Parathyroid adenoma (tissue), 2 donors: ENCODE results near the gene MORC2.

Experiments
- H2AFZ ChIP-seq: fragments of 300-600 bp; sonication (generic); one replicate; pipeline ENCODE4 v1.7.0; 2017; ENCODE audit warnings: antibody characterized with exemption, mild to moderate bottlenecking
- H3K27ac ChIP-seq: fragments of 300-600 bp; sonication (generic); one replicate; pipeline ENCODE4 v1.7.0; 2017
- H3K27me3 ChIP-seq: fragments of 300-600 bp; sonication (generic); one replicate; pipeline ENCODE4 v1.7.0; 2017; ENCODE audit warnings: low read length; ENCODE audit not compliant: control insufficient read depth, insufficient read depth
- H3K36me3 ChIP-seq: fragments of 300-600 bp; sonication (generic); one replicate; pipeline ENCODE4 v1.7.0; 2017; ENCODE audit warnings: low read length; ENCODE audit not compliant: control insufficient read depth, insufficient read depth
- H3K4me1 ChIP-seq: fragments of 300-600 bp; sonication (generic); one replicate; pipeline ENCODE4 v1.7.0; 2017; ENCODE audit warnings: control low read depth
- H3K4me2 ChIP-seq: fragments of 300-600 bp; sonication (generic); one replicate; pipeline ENCODE4 v1.7.0; 2017; ENCODE audit warnings: low read length
- H3K4me3 ChIP-seq: fragments of 300-600 bp; sonication (generic); one replicate; pipeline ENCODE4 v1.7.0; 2017; ENCODE audit warnings: low read depth, low read length
- H3K79me2 ChIP-seq: fragments of 300-600 bp; sonication (generic); one replicate; pipeline ENCODE4 v1.7.0; 2017; ENCODE audit warnings: control low read depth
- H3K9ac ChIP-seq: fragments of 300-600 bp; sonication (generic); one replicate; pipeline ENCODE4 v1.7.0; 2017; ENCODE audit warnings: mild to moderate bottlenecking
- H3K9me3 ChIP-seq: fragments of 300-600 bp; sonication (generic); one replicate; pipeline ENCODE4 v1.7.0; 2017; ENCODE audit warnings: low read length; ENCODE audit not compliant: control insufficient read depth
- TF ChIP-seq, protein P1 (sequence below): fragments of 300-600 bp; sonication (generic); IDR thresholded peaks from one replicate; pipeline ENCODE4 v1.7.0; 2017; ENCODE audit warnings: antibody characterized with exemption, mild to moderate bottlenecking
- donor health status: primary hyperparathyroidism.

The MORC2 gene

DNA sequence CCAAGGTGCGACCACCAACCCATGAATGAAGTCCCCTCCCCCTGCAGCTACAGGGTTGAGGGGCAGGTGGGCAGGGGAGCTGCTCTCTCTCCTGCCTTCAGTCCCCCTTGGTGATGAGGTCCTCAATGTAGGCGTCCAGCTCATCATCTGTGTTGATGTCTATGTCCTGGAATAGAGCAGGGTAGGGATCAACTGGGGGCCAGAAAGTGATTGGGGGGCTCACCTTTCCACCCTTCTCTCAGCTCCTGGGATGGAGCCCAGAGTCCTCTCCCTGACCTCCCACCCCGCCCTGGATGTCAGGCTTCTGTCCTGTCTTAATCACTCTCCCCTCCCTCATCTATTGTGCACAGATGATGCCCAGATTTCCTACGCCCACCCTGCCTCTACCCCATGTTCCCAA lies 41.9 kb downstream of the MORC2 start:
- H3K27me3 ChIP-seq = no peaks in the 10 kb centered on the region
- no peak overlapping the region for H3K4me2 ChIP-seq
- H3K9ac ChIP-seq = no peak overlapping the region
- H3K4me3 ChIP-seq = no peak overlapping the region
- H3K4me1 ChIP-seq = no peaks in the 10 kb centered on the region
- TF ChIP-seq, protein P1, sequence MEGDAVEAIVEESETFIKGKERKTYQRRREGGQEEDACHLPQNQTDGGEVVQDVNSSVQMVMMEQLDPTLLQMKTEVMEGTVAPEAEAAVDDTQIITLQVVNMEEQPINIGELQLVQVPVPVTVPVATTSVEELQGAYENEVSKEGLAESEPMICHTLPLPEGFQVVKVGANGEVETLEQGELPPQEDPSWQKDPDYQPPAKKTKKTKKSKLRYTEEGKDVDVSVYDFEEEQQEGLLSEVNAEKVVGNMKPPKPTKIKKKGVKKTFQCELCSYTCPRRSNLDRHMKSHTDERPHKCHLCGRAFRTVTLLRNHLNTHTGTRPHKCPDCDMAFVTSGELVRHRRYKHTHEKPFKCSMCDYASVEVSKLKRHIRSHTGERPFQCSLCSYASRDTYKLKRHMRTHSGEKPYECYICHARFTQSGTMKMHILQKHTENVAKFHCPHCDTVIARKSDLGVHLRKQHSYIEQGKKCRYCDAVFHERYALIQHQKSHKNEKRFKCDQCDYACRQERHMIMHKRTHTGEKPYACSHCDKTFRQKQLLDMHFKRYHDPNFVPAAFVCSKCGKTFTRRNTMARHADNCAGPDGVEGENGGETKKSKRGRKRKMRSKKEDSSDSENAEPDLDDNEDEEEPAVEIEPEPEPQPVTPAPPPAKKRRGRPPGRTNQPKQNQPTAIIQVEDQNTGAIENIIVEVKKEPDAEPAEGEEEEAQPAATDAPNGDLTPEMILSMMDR = no peak
- H3K79me2 ChIP-seq = no peaks in the 10 kb centered on the region
- H3K36me3 ChIP-seq = no peaks in the 10 kb centered on the region
- no peak overlapping the region for H2AFZ ChIP-seq
- no peak overlapping the region for H3K27ac ChIP-seq
- H3K9me3 ChIP-seq = no peaks in the 10 kb centered on the region

DNA sequence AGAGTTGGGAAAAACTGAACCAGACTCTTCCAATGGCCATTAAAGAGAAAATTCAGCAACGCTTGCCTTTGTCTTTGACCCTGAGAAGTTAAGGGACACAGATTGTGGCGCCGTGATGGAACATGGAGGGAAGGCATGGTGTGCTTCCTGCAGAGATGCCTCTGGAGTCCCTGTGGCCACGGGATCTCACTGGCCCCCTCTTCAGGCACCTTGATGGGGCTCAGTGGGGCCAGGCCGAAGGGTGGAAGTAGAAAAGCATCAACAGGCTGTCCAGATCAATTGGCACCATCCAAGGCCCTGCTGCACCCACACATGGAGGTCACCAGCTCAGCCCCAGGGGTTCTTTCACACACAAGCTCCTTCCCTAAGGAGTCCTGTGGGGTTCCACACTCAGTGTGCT lies 42.9 kb downstream of the MORC2 start:
- no peaks in the 10 kb centered on the region for H3K79me2 ChIP-seq
- H3K4me1 ChIP-seq = no peaks in the 10 kb centered on the region
- H3K9me3 ChIP-seq = no peaks in the 10 kb centered on the region
- TF ChIP-seq, protein P1 = no peak
- no peak overlapping the region for H3K4me2 ChIP-seq
- no peaks in the 10 kb centered on the region for H3K27me3 ChIP-seq
- no peak overlapping the region for H3K27ac ChIP-seq
- no peaks in the 10 kb centered on the region for H3K36me3 ChIP-seq
- H3K9ac ChIP-seq = no peak overlapping the region
- H3K4me3 ChIP-seq = no peak overlapping the region
- H2AFZ ChIP-seq = no peak overlapping the region

DNA sequence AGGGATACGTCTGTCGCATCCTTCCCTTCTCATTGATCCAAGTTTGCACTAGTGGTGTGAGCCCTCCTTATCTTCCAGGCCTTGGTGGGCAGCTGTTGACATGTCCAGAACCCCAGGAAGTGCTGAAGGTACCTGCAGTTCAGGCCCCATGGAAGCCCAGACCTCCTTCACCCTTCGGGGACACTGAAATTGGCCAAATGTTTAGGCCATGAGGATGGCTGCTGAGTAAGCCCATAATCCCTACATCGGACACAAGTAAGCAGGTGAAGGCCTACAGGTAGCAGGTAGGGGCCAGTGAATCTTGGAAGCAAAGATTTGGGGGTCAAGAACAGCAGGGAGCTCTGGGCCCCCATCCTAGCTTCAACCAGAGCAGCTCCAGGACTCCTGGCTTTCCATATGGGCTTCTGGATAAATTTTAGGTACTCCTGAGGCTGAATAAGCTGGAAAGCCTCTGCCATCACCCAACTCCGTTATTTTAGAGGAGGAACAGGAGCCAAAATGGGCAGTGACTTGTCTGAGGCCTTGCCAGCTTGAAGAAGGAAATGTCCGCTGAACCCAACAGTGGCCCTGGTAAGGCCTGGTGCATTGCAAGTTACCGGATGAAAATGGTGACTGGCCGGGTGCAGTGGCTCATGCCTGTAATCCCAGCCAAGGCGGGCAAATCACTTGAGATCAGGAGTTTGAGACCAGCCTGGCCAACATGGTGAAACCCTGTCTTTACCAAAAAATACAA lies 45.2 kb downstream of the MORC2 start:
- no peak overlapping the region for H3K4me3 ChIP-seq
- TF ChIP-seq, protein P1 = no peak
- H3K9me3 ChIP-seq = no peaks in the 10 kb centered on the region
- H3K36me3 ChIP-seq = no peaks in the 10 kb centered on the region
- no peak overlapping the region for H3K4me2 ChIP-seq
- H2AFZ ChIP-seq = no peak overlapping the region
- H3K4me1 ChIP-seq = no peaks in the 10 kb centered on the region
- no peak overlapping the region for H3K9ac ChIP-seq
- no peaks in the 10 kb centered on the region for H3K27me3 ChIP-seq
- H3K79me2 ChIP-seq = no peaks in the 10 kb centered on the region
- H3K27ac ChIP-seq = no peak overlapping the region

DNA sequence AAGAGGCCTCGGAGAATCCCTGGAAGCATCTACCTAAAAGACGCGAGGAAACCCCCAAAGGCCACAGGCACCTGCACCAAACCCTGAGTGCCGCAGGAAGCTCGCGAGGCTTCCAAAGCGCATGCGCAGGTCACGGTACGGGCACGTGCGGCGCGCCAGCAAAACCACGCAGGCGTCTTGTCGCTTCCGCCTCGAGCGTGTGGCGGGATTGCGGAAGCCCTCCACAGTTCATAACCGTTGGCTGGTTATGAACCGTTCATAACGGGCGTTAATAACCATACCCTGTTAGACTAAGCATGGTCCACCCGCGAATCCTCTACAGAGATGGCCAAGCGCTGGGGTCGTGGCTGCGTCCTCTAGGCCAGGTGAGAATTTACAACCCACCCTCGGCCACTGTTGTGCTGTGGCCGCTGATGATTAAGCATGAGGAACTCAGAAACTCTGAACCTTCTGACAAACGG lies 46.4 kb downstream of the MORC2 start:
- H3K27ac ChIP-seq = no peak overlapping the region
- H3K27me3 ChIP-seq = no peaks in the 10 kb centered on the region
- peak overlapping the region; percentile 49 for H3K4me3 ChIP-seq
- peak overlapping the region; percentile 85 for H3K4me2 ChIP-seq
- no peaks in the 10 kb centered on the region for H3K4me1 ChIP-seq
- no peaks in the 10 kb centered on the region for H3K9me3 ChIP-seq
- no peak overlapping the region for H3K9ac ChIP-seq
- peak overlapping the region; percentile 57 for H2AFZ ChIP-seq
- H3K36me3 ChIP-seq = no peaks in the 10 kb centered on the region
- TF ChIP-seq, protein P1 = no peak
- no peaks in the 10 kb centered on the region for H3K79me2 ChIP-seq

DNA sequence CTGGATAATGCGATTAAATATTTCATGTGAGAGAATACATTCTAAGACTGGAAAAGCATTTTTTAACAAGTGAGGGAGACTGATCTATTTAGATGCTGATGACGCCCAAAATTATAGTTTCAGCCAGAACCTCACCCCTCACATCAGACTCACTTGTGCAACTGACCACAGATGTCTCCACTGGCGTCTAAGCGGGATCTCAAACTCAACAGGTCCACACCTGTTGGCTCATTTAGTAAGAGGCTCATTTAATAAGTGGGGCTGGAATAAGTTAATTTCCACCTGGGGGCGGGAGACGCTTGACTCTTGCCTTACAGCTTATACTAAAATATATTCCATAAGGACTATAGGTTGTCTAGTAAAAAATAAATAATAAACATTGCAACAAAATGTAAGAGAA lies 47.5 kb downstream of the MORC2 start:
- Histone ChIP-seq H3K4me3 (peak overlapping the region; percentile 49), H3K27me3 (no peaks in the 10 kb centered on the region), H3K36me3 (no peaks in the 10 kb centered on the region), H3K9me3 (no peaks in the 10 kb centered on the region), H2AFZ (no peak overlapping the region), H3K4me1 (no peaks in the 10 kb centered on the region), H3K79me2 (no peaks in the 10 kb centered on the region), H3K9ac (no peak overlapping the region), H3K27ac (no peak overlapping the region), H3K4me2 (peak overlapping the region; percentile 85)
- TF ChIP-seq, protein P1 = no peak
